ENCODE measurements around the gene MTMR3. TPM values are rescaled to one million over a fixed set of nuclear protein-coding genes. Genes with fewer than 3 reads are reported as not detected.
A peak's percentile ranks its signal among the peaks of the same experiment; 100 is the strongest.

Gene MTMR3
- total RNA-seq, 2 experiments from 2014 or later, result 21.1 to 26.0 TPM

GRCh38 chr22:29872144-29872893 lies 10.7 kb upstream of the MTMR3 start:
- no peak for ATAC-seq
- H3K27me3 Mint-ChIP-seq (ENCODE audit: low read depth), result peaks cover 18% of the 10 kb centered on the region
- no peaks in the 10 kb centered on the region for H3K36me3 Mint-ChIP-seq (ENCODE audit: low read depth)
- H3K27ac Mint-ChIP-seq, result no peak overlapping the region
- no peak for DNase-seq
- H3K4me1 Mint-ChIP-seq (ENCODE audit: low read depth), result peaks cover 7% of the 10 kb centered on the region
- CTCF ChIA-PET, result interaction anchor here (1.1 kb wide), 1 partner anchor 133 kb away, joined by 3 read pairs; no protein-coding TSS in a partner anchor
- H3K4me3 Mint-ChIP-seq, result no peak overlapping the region
- POLR2A ChIA-PET, result interaction anchor here (1.3 kb wide), 1 partner anchor 35 kb away, joined by 4 read pairs; the partner anchor contains the start of gene ASCC2
- H3K9me3 Mint-ChIP-seq (ENCODE audit: insufficient read depth), result no peaks in the 10 kb centered on the region

GRCh38 chr22:29872989-29873388 lies 10.0 kb upstream of the MTMR3 start:
- no peak overlapping the region for H3K27ac Mint-ChIP-seq
- H3K4me3 Mint-ChIP-seq, result no peak overlapping the region
- H3K4me1 Mint-ChIP-seq (ENCODE audit: low read depth), result peaks cover 7% of the 10 kb centered on the region
- ChIA-PET CTCF (interaction anchor here (1.1 kb wide), 1 partner anchor 132 kb away, joined by 3 read pairs; no protein-coding TSS in a partner anchor), POLR2A (no interaction called here)
- H3K27me3 Mint-ChIP-seq (ENCODE audit: low read depth), result peaks cover 23% of the 10 kb centered on the region
- ATAC-seq, result no peak
- no peaks in the 10 kb centered on the region for H3K9me3 Mint-ChIP-seq (ENCODE audit: insufficient read depth)
- DNase-seq, result no peak
- no peaks in the 10 kb centered on the region for H3K36me3 Mint-ChIP-seq (ENCODE audit: low read depth)

- Mint-ChIP-seq H3K4me3 (no peak overlapping the region), H3K4me1 (ENCODE audit: low read depth) (peaks cover 7% of the 10 kb centered on the region), H3K27me3 (ENCODE audit: low read depth) (peaks cover 28% of the 10 kb centered on the region), H3K9me3 (ENCODE audit: insufficient read depth) (no peaks in the 10 kb centered on the region), H3K27ac (no peak overlapping the region), H3K36me3 (ENCODE audit: low read depth) (no peaks in the 10 kb centered on the region)
- ATAC-seq, result no peak
- ChIA-PET POLR2A (no interaction called here), CTCF (no interaction called here)
- DNase-seq, result no peak
Measured at GRCh38 chr22:29873943-29874342, 9.0 kb upstream of the MTMR3 start.

GRCh38 chr22:29877620-29878019 lies 5.4 kb upstream of the MTMR3 start:
- CTCF ChIA-PET, result no interaction called here
- no peak for ATAC-seq
- Mint-ChIP-seq H3K4me3 (no peak overlapping the region), H3K36me3 (ENCODE audit: low read depth) (no peaks in the 10 kb centered on the region), H3K4me1 (ENCODE audit: low read depth) (peaks cover 2% of the 10 kb centered on the region), H3K27me3 (ENCODE audit: low read depth) (peaks cover 28% of the 10 kb centered on the region), H3K9me3 (ENCODE audit: insufficient read depth) (no peaks in the 10 kb centered on the region), H3K27ac (no peak overlapping the region)
- POLR2A ChIA-PET, result no interaction called here
- no peak for DNase-seq

- ATAC-seq, result no peak
- DNase-seq, result no peak
- Mint-ChIP-seq H3K27me3 (ENCODE audit: low read depth) (peaks cover 18% of the 10 kb centered on the region), H3K9me3 (ENCODE audit: insufficient read depth) (no peaks in the 10 kb centered on the region), H3K4me3 (no peak overlapping the region), H3K4me1 (ENCODE audit: low read depth) (peaks cover 12% of the 10 kb centered on the region), H3K36me3 (ENCODE audit: low read depth) (no peaks in the 10 kb centered on the region), H3K27ac (no peak overlapping the region)
- ChIA-PET CTCF (interaction anchor here (0.7 to 1.1 kb wide), 2 partner anchors 10 to 198 kb away, joined by 4 read pairs; no protein-coding TSS in a partner anchor), POLR2A (no interaction called here)
Measured at GRCh38 chr22:29879753-29880152, 3.2 kb upstream of the MTMR3 start.

GRCh38 chr22:29882716-29883044 lies 294 bp upstream of the MTMR3 start:
- H3K27me3 Mint-ChIP-seq (ENCODE audit: low read depth), result peaks cover 8% of the 10 kb centered on the region
- ChIA-PET POLR2A (interaction anchor here (0.9 to 1.6 kb wide), 2 partner anchors 60 to 116 kb away, joined by 4 read pairs; partner anchors contain the start of gene ZMAT5), CTCF (no interaction called here)
- H3K36me3 Mint-ChIP-seq (ENCODE audit: low read depth), result peaks cover 2% of the 10 kb centered on the region
- ATAC-seq (no peak), DNase-seq (no peak)
- no peaks in the 10 kb centered on the region for H3K9me3 Mint-ChIP-seq (ENCODE audit: insufficient read depth)
- no peak overlapping the region for H3K27ac Mint-ChIP-seq
- H3K4me1 Mint-ChIP-seq (ENCODE audit: low read depth), result peaks cover 12% of the 10 kb centered on the region
- H3K4me3 Mint-ChIP-seq, result peak overlapping the region; percentile 91

GRCh38 chr22:29883775-29884097 lies 762 bp downstream of the MTMR3 start:
- Mint-ChIP-seq H3K27ac (peak overlapping the region; percentile 84), H3K4me1 (ENCODE audit: low read depth) (peaks cover 12% of the 10 kb centered on the region), H3K27me3 (ENCODE audit: low read depth) (peaks cover 2% of the 10 kb centered on the region), H3K9me3 (ENCODE audit: insufficient read depth) (no peaks in the 10 kb centered on the region), H3K36me3 (ENCODE audit: low read depth) (peaks cover 2% of the 10 kb centered on the region), H3K4me3 (peak overlapping the region; percentile 91)
- DNase-seq, result peak; percentile 49
- ChIA-PET CTCF (no interaction called here), POLR2A (interaction anchor here (0.9 to 1.6 kb wide), 2 partner anchors 61 to 117 kb away, joined by 4 read pairs; partner anchors contain the start of gene ZMAT5)
- peak; percentile 22 for ATAC-seq

- peaks cover 2% of the 10 kb centered on the region for H3K36me3 Mint-ChIP-seq (ENCODE audit: low read depth)
- POLR2A ChIA-PET, result no interaction called here
- CTCF ChIA-PET, result no interaction called here
- DNase-seq (no peak), ATAC-seq (no peak)
- no peak overlapping the region for H3K4me3 Mint-ChIP-seq
- H3K27me3 Mint-ChIP-seq (ENCODE audit: low read depth), result no peaks in the 10 kb centered on the region
- no peak overlapping the region for H3K27ac Mint-ChIP-seq
- no peaks in the 10 kb centered on the region for H3K9me3 Mint-ChIP-seq (ENCODE audit: insufficient read depth)
- H3K4me1 Mint-ChIP-seq (ENCODE audit: low read depth), result peaks cover 12% of the 10 kb centered on the region
Measured at GRCh38 chr22:29885610-29886009, 2.6 kb downstream of the MTMR3 start.

- H3K27me3 Mint-ChIP-seq (ENCODE audit: low read depth), result no peaks in the 10 kb centered on the region
- H3K9me3 Mint-ChIP-seq (ENCODE audit: insufficient read depth), result no peaks in the 10 kb centered on the region
- H3K27ac Mint-ChIP-seq, result no peak overlapping the region
- H3K36me3 Mint-ChIP-seq (ENCODE audit: low read depth), result peaks cover 2% of the 10 kb centered on the region
- H3K4me3 Mint-ChIP-seq, result no peak overlapping the region
- DNase-seq, result no peak
- ATAC-seq, result no peak
- ChIA-PET CTCF (no interaction called here), POLR2A (no interaction called here)
- H3K4me1 Mint-ChIP-seq (ENCODE audit: low read depth), result peaks cover 12% of the 10 kb centered on the region
Measured at GRCh38 chr22:29886596-29886995, 3.6 kb downstream of the MTMR3 start.

GRCh38 chr22:29887358-29887757 lies 4.4 kb downstream of the MTMR3 start:
- ChIA-PET CTCF (no interaction called here), POLR2A (no interaction called here)
- no peaks in the 10 kb centered on the region for H3K27me3 Mint-ChIP-seq (ENCODE audit: low read depth)
- DNase-seq (no peak), ATAC-seq (no peak)
- peaks cover 10% of the 10 kb centered on the region for H3K4me1 Mint-ChIP-seq (ENCODE audit: low read depth)
- no peak overlapping the region for H3K27ac Mint-ChIP-seq
- H3K36me3 Mint-ChIP-seq (ENCODE audit: low read depth), result peaks cover 2% of the 10 kb centered on the region
- H3K9me3 Mint-ChIP-seq (ENCODE audit: insufficient read depth), result no peaks in the 10 kb centered on the region
- no peak overlapping the region for H3K4me3 Mint-ChIP-seq

GRCh38 chr22:29890760-29891159 lies 7.8 kb downstream of the MTMR3 start:
- Mint-ChIP-seq H3K27ac (no peak overlapping the region), H3K4me1 (ENCODE audit: low read depth) (no peaks in the 10 kb centered on the region), H3K27me3 (ENCODE audit: low read depth) (no peaks in the 10 kb centered on the region), H3K4me3 (no peak overlapping the region), H3K9me3 (ENCODE audit: insufficient read depth) (no peaks in the 10 kb centered on the region), H3K36me3 (ENCODE audit: low read depth) (no peaks in the 10 kb centered on the region)
- ChIA-PET CTCF (interaction anchor here (0.9 kb wide), 1 partner anchor 138 kb away, joined by 7 read pairs; no protein-coding TSS in a partner anchor), POLR2A (no interaction called here)
- no peak for ATAC-seq
- DNase-seq, result no peak

- Mint-ChIP-seq H3K9me3 (ENCODE audit: insufficient read depth) (no peaks in the 10 kb centered on the region), H3K4me1 (ENCODE audit: low read depth) (no peaks in the 10 kb centered on the region), H3K4me3 (no peak overlapping the region), H3K27me3 (ENCODE audit: low read depth) (no peaks in the 10 kb centered on the region), H3K36me3 (ENCODE audit: low read depth) (peaks cover 3% of the 10 kb centered on the region), H3K27ac (no peak overlapping the region)
- ATAC-seq (no peak), DNase-seq (no peak)
- ChIA-PET CTCF (no interaction called here), POLR2A (no interaction called here)
Measured at GRCh38 chr22:29892315-29893156, 9.6 kb downstream of the MTMR3 start.
